Mammary epithelial cell (primary cell): ENCODE data around the gene CAP1.

Experiments used
- EZH2 ChIP-seq: IDR thresholded peaks from 2 replicates; pipeline ENCODE4 v1.6.1; 2012; ENCODE audit warnings: low read length, inconsistent platforms, borderline replicate concordance
- TF ChIP-seq, protein P1 (sequence below), 2 donors: IDR thresholded peaks in 1 of 2; conservative IDR thresholded peaks in 1 of 2; 2 replicates each; pipeline ENCODE4 v1.5.1; 2011 to 2012; ENCODE audit warnings: inconsistent platforms in 2 of 2, low read length in 2 of 2, mild to moderate bottlenecking in 2 of 2, control low read depth in 1 of 2, low read depth in 1 of 2; ENCODE audit not compliant: insufficient read depth in 1 of 2; ENCODE audit errors: extremely low read depth in 1 of 2

DNA sequence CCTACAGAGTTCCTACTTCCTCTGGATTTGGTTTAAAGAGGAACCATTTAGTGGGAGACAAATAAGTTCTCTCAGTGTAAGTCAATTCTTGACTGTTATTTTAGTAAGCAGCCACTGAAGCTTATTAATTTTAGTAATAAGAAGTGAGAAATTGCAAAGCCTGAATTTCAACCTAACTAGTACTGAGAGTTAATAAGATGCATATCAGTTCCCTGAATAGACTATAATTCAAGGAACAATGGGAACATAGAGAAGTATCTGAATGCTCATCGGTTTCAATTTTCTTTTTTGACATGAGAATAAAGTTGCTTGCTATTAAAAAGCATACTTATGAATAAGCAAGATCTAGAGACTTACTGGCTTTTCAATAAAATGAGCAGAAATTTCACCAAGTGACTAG, 64.5 kb downstream of the CAP1 start:
- TF ChIP-seq, protein P1, sequence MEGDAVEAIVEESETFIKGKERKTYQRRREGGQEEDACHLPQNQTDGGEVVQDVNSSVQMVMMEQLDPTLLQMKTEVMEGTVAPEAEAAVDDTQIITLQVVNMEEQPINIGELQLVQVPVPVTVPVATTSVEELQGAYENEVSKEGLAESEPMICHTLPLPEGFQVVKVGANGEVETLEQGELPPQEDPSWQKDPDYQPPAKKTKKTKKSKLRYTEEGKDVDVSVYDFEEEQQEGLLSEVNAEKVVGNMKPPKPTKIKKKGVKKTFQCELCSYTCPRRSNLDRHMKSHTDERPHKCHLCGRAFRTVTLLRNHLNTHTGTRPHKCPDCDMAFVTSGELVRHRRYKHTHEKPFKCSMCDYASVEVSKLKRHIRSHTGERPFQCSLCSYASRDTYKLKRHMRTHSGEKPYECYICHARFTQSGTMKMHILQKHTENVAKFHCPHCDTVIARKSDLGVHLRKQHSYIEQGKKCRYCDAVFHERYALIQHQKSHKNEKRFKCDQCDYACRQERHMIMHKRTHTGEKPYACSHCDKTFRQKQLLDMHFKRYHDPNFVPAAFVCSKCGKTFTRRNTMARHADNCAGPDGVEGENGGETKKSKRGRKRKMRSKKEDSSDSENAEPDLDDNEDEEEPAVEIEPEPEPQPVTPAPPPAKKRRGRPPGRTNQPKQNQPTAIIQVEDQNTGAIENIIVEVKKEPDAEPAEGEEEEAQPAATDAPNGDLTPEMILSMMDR (conservative IDR thresholded peaks at IDR 0.05 in 1 of 2, IDR thresholded peaks at IDR 0.05 in 1 of 2; ENCODE audit: extremely low read depth in 1 of 2, insufficient read depth in 1 of 2, low read depth in 1 of 2, low read length in 2 of 2) = no peak
- TF ChIP-seq EZH2 = no peak
